GM18870 (cell line): Measurements from ENCODE around the gene PTPN7.

Experiments used
- ATAC-seq: cut with Tn5 transposase; IDR thresholded peaks from one replicate; pipeline ENCODE4 v1.9.1; 2021; ENCODE audit warnings: moderate library complexity; ENCODE audit not compliant: unreplicated experiment

The PTPN7 gene

GRCh38 chr1:202110977-202111376 lies 49.4 kb downstream of the PTPN7 start:
- ATAC-seq = no peak

GRCh38 chr1:202107801-202108731 lies 52.3 kb downstream of the PTPN7 start:
- ATAC-seq = no peak

DNA sequence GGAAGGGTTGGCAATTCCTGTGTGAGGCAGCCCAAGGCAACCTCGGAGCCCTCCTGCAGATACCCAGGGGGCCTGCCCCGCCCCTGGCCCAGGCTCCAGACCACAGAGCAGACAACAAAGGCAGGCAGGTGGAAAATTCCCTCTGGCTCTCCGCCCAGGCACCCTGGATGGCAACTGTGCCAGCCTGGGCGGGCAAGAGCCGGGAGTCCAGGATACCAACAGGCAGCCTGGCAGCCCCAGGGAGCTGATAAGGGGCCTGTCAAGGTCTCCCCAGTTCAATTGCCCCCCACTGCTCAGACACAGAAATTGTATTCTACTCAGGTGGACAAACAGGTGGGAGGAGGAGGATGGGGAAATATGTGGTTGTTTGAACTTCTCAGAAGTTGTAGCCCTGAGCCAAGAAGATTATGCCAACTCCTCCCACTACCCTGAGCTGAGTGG lies 53.1 kb downstream of the PTPN7 start:
- no peak for ATAC-seq

- no peak for ATAC-seq
Observed at GRCh38 chr1:202106340-202107254, 53.8 kb downstream of the PTPN7 start.

GRCh38 chr1:202105571-202106339 lies 54.6 kb downstream of the PTPN7 start:
- ATAC-seq = no peak

DNA sequence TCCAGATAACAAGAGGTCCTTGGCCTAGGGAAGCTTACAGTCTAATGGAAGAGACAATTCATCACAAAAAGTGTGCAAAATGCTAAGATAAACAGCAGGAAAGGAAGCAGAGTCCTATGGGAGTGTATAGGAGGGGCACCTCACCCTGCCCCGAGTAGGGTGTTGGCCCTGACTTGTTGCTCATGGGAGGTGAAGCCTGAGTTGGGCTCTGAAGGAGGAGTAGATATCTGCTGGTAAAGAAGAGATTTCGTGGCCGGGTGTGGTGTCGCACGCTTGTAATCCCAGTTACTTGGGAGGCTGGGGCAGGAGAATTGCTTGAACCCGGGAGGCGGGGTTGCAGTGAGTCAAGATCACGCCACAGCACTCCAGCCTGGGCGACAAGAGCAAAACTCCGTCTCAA lies 56.3 kb downstream of the PTPN7 start:
- no peak for ATAC-seq

- no peak for ATAC-seq
Observed at GRCh38 chr1:202101184-202101583, 59.2 kb downstream of the PTPN7 start.
